Activated naive CD4-positive, alpha-beta T cell (primary cell): ENCODE data around the gene RNPS1.
A peak's percentile ranks its signal among the peaks of the same experiment; 100 is the strongest.

Experiments
- DNase-seq, 4 experiments: peaks; one replicate each; lab custom pipeline; 2025; lab: John Stamatoyannopoulos, UW

The RNPS1 gene, protein sequence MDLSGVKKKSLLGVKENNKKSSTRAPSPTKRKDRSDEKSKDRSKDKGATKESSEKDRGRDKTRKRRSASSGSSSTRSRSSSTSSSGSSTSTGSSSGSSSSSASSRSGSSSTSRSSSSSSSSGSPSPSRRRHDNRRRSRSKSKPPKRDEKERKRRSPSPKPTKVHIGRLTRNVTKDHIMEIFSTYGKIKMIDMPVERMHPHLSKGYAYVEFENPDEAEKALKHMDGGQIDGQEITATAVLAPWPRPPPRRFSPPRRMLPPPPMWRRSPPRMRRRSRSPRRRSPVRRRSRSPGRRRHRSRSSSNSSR

DNA sequence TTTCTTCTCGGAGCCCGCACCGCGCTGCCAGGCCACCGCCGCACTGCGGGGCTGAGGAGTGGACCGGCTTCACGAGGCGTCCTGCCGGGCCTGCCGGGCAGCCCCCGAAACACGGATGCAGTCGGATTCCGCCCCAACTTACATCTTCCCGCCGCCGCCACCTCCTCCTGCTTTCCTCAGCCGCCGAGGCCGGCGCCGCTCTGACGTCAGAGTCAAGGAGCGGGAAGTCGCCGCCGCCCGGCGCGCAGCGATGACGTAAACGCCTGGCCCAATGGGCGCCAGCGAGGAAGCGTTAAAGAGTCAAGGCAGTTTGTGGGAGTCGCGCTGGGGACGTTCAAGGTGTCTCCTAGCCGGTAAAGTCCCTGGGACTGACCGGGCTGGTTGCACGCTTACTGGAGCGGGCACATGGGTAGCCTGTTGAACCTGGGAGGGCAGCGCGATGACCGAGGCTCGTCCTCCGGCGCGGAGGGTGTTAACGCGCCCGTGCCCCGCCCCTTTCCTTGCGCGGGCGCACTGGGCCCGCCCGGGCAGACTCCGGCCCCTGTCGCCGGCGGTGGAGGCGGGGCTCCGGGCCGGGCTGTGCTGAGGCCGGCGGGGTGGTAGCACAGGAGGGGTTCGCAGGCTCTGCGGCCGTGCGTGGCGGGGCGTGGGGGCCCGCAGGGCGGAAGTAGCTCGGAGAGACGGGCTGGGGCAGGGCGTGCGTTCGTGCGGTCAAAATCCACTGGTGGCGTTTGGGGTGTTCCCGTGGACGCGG lies at the start of gene RNPS1:
TSS of gene RNPS1 (minus strand) at position 214 of the 754 bp plus-strand sequence. CDS start 3,483 bp downstream, outside the sequence.
- peak; percentile 81 to 93 (median 92) for DNase-seq

- no peak for DNase-seq
Observed at GRCh38 chr16:2317231-2318020, 49.5 kb upstream of the RNPS1 start.

GRCh38 chr16:2308089-2308962 lies 40.4 kb upstream of the RNPS1 start:
- no peak for DNase-seq

- no peak for DNase-seq
Observed at GRCh38 chr16:2299915-2300192, 31.9 kb upstream of the RNPS1 start.

DNA sequence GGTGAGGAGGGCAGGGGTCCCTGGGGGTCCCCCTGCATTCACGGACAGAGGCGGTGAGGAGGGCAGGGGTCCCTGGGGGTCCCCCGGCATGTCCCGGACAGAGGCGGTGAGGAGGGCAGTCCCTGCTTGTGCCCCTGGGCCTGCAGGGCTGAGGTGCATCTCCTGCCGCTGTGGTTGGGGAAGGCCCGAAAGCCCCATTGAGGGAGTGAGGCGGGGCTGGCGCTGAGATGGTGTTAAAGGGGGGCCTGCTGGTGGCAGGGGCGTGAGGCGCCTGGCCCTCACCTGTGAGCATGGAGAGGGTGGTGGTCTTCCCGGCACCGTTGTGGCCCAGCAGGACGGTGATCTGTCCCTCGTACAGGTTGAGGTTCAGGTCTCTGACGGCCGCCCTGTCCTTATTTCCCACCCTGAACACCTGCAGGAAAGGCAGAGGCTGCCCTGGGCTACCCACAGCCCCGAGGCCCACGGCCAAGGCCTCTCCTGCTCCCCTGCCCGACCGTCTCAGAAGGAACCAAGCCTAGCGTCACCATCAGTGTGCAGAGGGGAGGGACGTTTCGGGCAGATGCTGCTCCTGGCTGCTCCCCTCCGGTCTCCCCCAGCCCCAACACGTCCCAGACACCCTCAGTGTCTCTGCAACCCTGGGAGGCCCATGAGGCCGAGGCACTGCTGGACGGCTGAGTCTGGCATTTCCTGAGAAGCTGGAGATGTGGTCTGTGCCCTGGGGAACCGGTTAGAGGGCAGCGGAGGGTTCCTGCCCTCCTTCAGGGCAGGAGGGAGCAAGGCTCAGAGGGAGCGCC lies 31.4 kb upstream of the RNPS1 start:
- no peak for DNase-seq

- no peak for DNase-seq
Observed at GRCh38 chr16:2298621-2299020, 30.7 kb upstream of the RNPS1 start.

DNA sequence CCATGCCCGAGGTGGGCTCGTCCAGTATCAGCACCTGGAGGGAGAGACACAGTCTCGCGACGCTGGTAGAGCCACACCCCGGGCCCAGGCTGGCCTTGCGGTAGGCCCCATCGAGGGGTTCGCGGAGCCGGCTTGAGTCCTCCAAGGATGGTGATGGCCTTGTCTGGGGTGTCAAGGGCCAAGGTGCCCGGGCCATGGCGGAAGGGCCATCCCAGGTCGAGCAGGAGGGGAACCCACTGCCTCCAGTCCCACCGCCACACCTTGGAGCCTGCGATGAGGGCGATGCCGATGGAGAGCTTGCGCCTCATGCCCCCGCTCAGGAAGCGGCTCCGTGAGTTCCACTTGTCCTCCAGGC lies 29.6 kb upstream of the RNPS1 start:
- no peak for DNase-seq

DNA sequence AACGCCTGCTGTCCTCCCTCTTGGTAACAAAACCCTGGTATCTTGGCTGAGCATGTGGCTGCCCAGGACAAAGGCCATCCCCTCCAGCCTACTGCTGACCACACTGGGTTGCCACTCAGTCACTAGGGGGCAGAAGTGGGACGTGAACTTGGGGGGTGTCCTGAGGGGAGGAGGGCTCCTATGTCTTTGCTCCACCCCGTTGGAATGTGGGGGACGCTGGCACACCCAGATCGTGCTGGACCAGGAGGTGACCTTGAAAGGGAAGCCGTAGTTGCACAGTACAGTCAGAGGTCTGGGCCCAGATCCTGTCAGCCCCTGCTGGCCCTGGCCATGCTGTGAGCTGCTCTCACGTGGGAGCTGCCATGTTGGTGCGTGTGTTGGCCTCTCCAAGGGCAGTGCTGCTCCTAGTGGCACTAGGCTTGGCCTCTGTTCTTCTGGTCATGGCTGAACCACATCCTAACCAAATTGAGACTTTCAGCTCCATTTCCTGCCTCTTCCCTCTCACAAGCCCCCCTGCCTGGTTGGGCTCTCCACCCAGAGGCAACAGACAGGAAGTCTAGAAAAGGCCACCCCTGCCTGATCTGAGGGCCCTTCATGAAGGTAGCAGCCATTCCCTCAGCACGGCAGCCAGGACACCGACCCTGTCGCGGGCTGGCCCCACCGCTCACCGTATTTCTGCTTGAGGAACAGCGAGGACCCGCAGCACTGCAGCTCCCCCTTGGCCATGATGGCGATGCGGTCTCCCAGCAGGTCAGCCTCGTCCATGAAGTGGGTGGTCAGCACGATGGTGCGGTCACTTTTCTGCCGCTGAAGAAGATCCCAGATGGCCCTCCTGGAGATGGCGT lies 29.0 kb upstream of the RNPS1 start:
- DNase-seq, result no peak

DNA sequence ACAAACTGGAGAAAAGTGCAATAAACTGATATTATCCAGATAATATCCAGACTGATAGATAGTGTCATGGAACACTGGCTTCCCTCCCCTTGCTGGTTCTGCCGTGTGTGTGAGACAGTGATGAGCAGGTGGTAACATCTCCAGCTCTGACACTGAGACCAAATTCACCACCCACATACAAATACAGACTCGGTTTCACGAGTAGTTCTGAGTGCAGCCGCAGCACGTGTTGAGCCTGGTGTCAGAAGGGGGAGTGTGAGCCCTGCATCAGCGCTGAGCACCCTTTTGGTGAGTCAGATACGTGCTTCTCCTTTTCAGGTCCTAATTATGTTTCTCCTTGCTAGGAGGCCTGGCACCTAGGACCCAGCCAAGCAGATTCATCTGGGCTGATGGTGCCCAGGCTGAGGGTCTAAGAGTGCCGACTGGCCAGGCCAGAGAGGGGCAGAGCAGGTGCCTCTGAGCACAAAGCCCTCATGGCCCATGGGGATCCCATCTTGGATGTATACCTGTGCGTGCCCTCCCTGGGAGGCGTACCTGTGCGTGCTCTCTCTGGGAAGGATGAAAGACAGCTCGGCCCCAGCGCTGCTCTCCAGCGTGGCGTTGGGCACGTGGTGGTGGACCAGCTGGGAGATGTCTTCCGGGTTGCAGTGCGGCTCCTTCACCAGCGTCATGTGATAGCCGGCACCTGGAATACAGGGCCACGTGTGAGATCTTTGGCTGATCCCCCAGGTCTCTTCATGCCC lies 27.3 kb upstream of the RNPS1 start:
- no peak for DNase-seq

GRCh38 chr16:2292221-2292620 lies 24.3 kb upstream of the RNPS1 start:
- no peak for DNase-seq

- DNase-seq, result no peak
Observed at GRCh38 chr16:2289282-2289681, 21.4 kb upstream of the RNPS1 start.

DNA sequence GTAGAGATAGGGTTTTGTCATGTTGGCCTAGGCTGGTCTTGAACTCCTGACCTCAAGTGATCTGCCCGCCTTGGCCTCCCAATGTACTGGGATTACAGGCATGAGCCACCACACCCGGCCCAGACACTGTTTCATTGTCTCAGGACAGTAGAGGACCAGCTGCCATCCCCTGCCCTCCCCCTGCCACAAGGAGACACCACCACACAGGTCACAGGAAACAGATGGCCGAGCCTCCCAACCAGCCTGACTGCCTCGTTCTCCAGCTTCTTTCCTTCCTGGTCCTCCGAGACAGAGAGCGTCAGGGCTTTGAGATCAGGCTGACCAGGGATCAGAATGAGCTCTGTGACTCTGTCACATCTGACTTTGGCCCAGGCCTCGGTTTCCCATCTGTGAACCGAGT lies 20.8 kb upstream of the RNPS1 start:
- no peak for DNase-seq

DNA sequence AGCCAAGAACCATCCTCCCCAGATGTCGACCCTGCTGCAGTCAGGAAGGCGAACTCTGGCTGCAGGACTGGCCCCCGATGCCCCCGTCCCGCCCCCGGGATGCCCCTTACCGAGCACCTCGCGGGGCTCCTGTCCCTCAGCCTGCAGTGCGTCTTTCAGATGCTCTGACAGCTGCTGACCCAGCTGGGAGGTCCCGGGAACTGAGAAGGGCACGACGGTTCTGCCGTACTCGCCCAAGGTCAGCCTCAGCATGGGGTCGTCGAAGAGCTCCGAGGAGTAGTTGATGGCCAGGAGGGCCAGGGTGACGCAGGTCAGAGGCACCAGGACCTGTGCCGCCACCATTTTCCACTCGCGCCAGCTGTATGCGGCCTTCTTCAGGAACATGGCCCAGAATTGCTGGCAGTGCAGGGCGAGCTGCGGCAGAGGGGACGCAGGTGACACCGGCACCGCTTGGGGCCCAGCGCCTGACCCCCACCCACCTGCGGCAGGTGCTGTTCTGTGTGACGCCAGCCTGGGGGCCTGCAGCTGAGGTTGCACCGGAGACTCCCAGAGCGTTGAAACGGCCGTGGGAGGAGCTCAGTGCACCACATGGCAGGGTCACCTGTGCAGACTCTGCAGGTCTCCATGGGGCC lies 20.1 kb upstream of the RNPS1 start:
- no peak for DNase-seq

- no peak for DNase-seq
Observed at GRCh38 chr16:2286550-2286949, 18.6 kb upstream of the RNPS1 start.

GRCh38 chr16:2285731-2286191 lies 17.8 kb upstream of the RNPS1 start:
- no peak for DNase-seq

- DNase-seq, result no peak
Observed at GRCh38 chr16:2284797-2285576, 17.1 kb upstream of the RNPS1 start.

DNA sequence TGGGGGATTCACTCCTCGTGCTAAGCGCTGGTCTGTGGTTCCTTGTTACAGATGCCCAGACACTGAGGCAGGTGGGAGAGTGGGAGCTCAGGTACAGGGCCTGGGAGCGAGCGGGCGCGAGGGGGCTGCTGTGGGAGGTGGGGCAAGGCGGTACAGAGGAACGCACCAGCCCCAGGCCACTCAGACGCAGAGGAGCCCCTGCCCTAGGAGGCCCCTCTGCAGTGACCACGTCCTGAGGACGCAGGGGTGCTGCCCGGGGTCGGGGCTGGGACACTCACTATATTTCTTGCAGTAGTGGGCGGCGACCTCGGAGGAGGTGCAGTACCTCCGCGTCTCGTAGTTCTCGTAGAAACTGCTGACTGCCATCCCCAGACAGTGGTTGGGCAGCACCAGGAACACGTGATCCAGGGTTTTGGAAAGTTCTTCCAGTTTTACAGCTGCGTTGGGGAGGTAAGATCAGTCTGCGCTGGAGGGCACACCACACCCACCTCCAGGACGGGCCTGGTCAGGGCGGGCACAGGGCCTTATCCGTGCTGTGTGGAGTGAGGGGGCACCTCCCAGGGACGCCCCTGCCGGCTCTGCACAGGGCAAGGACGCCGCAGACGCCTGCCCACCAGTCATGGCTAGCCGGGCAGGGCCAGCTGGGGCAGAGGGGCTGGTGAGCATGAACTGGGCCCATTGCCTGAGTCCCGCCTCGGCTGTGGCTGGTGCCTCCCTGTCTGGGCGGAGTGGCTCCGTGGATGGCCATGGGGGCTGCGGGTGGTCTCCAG lies 16.3 kb upstream of the RNPS1 start:
- DNase-seq, result no peak
